KMS-11 (cell line): ENCODE results near the gene UBA5.

Source experiments
- H2AFZ ChIP-seq: fragments of 200-600 bp; sonication (generic); 2 replicates; pipeline ENCODE4 v1.6.1; 2016; ENCODE audit warnings: antibody characterized with exemption, mixed run types, low read depth
- H3K27ac ChIP-seq: fragments of 200-600 bp; sonication (generic); 2 replicates; pipeline ENCODE4 v1.6.1; 2016; ENCODE audit warnings: mild to moderate bottlenecking, mixed run types
- H3K27me3 ChIP-seq: fragments of 200-600 bp; sonication (generic); 2 replicates; pipeline ENCODE4 v1.6.1; 2017; ENCODE audit warnings: mild to moderate bottlenecking, low read depth, mixed run types, moderate library complexity; ENCODE audit not compliant: insufficient read depth
- H3K36me3 ChIP-seq: fragments of 200-600 bp; sonication (generic); 2 replicates; pipeline ENCODE4 v1.6.1; 2017; ENCODE audit warnings: mild to moderate bottlenecking, mixed run types; ENCODE audit not compliant: insufficient read depth
- H3K4me1 ChIP-seq: fragments of 200-600 bp; sonication (generic); 2 replicates; pipeline ENCODE4 v1.6.1; 2016; ENCODE audit warnings: mild to moderate bottlenecking, low read depth, mixed run types; ENCODE audit not compliant: poor library complexity, severe bottlenecking
- H3K4me2 ChIP-seq: fragments of 200-600 bp; sonication (generic); 2 replicates; pipeline ENCODE4 v1.7.0; 2016; ENCODE audit warnings: mild to moderate bottlenecking, mixed run types
- H3K4me3 ChIP-seq: fragments of 200-600 bp; sonication (generic); IDR thresholded peaks from 2 replicates; pipeline ENCODE4 v1.6.1; 2017; ENCODE audit warnings: low read depth, low read length, mixed read lengths; ENCODE audit not compliant: insufficient read depth
- H3K79me2 ChIP-seq: fragments of 200-600 bp; sonication (generic); 2 replicates; pipeline ENCODE4 v1.6.1; 2016; ENCODE audit warnings: low read depth, mixed run types; ENCODE audit not compliant: insufficient read depth
- H3K9ac ChIP-seq: fragments of 200-600 bp; sonication (generic); 2 replicates; pipeline ENCODE4 v1.6.1; 2016; ENCODE audit warnings: mild to moderate bottlenecking, mixed run types
- H4K20me1 ChIP-seq: fragments of 200-600 bp; sonication (generic); 2 replicates; pipeline ENCODE4 v1.6.1; 2016; ENCODE audit warnings: mild to moderate bottlenecking, mixed run types; ENCODE audit not compliant: insufficient read depth
- TF ChIP-seq, protein P1 (sequence below): fragments of 200-600 bp; sonication (generic); conservative IDR thresholded peaks from 2 replicates; pipeline ENCODE4 v1.6.1; 2017; ENCODE audit warnings: low read depth, mild to moderate bottlenecking, antibody characterized with exemption, low read length, moderate library complexity, mixed read lengths

Gene UBA5

DNA sequence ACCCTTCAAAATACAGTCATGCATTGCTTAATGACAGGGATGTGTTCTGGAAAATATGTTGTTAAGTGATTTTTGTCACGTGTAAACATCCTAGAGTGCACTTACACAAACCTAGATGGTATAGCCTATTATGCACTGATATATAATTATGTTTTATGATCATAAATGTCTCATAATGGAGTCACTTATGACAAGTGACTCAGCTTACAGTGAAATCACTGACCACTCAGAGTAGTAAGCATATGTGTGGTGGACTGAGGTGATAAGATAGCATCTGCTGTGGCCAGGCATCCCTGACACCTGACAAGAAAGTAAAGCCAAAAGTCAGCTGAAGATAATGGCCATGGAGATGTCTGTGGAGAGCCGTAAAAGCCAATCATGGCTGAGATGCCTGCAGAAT lies 5.9 kb upstream of the UBA5 start:
- H3K36me3 ChIP-seq, result no peaks in the 10 kb centered on the region

DNA sequence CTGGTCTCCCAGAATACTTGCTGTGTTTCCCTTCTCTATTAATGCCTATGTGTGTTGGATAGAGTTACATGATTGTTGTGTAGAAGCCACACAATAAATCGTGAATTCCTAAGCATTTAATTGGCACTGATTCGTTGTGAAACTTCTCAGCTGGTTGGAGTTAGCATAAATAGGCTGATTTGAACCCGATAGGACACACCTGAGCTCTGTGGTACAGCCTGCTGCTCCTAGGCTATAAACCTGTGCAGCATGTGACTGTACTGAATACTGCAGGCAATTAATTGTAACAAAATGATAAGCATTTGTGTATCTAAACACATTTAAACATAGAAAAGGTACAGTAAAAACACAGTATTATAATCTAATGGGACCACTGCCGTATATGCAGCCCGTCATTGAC lies 5.4 kb upstream of the UBA5 start:
- Histone ChIP-seq H3K79me2 (peaks cover 14% of the 10 kb centered on the region; the same call in 1 of the 2 replicates), H3K27me3 (no peaks in the 10 kb centered on the region), H3K27ac (no peak overlapping the region), H3K4me2 (no peak overlapping the region), H3K9ac (no peak overlapping the region), H3K36me3 (no peaks in the 10 kb centered on the region), H3K4me1 (peaks cover 27% of the 10 kb centered on the region), H4K20me1 (no peaks in the 10 kb centered on the region), H2AFZ (no peak overlapping the region), H3K4me3 (no peak overlapping the region)
- TF ChIP-seq, protein P1, sequence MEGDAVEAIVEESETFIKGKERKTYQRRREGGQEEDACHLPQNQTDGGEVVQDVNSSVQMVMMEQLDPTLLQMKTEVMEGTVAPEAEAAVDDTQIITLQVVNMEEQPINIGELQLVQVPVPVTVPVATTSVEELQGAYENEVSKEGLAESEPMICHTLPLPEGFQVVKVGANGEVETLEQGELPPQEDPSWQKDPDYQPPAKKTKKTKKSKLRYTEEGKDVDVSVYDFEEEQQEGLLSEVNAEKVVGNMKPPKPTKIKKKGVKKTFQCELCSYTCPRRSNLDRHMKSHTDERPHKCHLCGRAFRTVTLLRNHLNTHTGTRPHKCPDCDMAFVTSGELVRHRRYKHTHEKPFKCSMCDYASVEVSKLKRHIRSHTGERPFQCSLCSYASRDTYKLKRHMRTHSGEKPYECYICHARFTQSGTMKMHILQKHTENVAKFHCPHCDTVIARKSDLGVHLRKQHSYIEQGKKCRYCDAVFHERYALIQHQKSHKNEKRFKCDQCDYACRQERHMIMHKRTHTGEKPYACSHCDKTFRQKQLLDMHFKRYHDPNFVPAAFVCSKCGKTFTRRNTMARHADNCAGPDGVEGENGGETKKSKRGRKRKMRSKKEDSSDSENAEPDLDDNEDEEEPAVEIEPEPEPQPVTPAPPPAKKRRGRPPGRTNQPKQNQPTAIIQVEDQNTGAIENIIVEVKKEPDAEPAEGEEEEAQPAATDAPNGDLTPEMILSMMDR, result no peak

More for the DNA sequence above, 5.9 kb upstream of the UBA5 start:
- TF ChIP-seq, protein P1, result no peak
- Histone ChIP-seq H3K27ac (no peak overlapping the region), H3K4me2 (no peak overlapping the region), H3K79me2 (peaks cover 14% of the 10 kb centered on the region; the same call in 1 of the 2 replicates), H3K4me3 (no peak overlapping the region), H2AFZ (no peak overlapping the region), H3K9ac (no peak overlapping the region), H4K20me1 (no peaks in the 10 kb centered on the region), H3K27me3 (no peaks in the 10 kb centered on the region), H3K4me1 (peaks cover 27% of the 10 kb centered on the region)

DNA sequence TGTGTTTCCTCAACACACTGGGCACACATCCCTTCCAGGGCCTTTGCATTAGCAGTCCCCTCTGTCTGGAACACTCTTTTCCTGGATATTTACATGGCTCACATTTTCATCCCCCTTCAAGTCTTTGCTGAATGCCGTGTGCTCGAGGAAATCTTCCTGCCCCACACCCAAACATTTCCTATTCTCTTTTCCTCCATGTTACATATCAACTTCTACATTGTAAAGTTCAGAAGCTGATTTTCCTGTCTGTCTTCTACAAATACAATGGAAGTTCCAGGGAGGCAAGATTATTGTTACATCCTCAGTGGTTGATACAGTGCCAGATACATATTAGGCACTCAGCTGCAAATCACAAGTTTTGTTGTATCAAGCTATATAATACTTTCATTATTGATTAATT lies 4.7 kb upstream of the UBA5 start:
- peaks cover 17% of the 10 kb centered on the region; the same call in 1 of the 2 replicates for H3K79me2 ChIP-seq
- peaks cover 27% of the 10 kb centered on the region for H3K4me1 ChIP-seq
- no peaks in the 10 kb centered on the region for H4K20me1 ChIP-seq
- H3K9ac ChIP-seq, result no peak overlapping the region
- no peak overlapping the region for H2AFZ ChIP-seq
- no peak overlapping the region for H3K4me2 ChIP-seq
- TF ChIP-seq, protein P1, result no peak
- H3K27me3 ChIP-seq, result no peaks in the 10 kb centered on the region
- H3K27ac ChIP-seq, result no peak overlapping the region
- no peaks in the 10 kb centered on the region for H3K36me3 ChIP-seq
- no peak overlapping the region for H3K4me3 ChIP-seq

DNA sequence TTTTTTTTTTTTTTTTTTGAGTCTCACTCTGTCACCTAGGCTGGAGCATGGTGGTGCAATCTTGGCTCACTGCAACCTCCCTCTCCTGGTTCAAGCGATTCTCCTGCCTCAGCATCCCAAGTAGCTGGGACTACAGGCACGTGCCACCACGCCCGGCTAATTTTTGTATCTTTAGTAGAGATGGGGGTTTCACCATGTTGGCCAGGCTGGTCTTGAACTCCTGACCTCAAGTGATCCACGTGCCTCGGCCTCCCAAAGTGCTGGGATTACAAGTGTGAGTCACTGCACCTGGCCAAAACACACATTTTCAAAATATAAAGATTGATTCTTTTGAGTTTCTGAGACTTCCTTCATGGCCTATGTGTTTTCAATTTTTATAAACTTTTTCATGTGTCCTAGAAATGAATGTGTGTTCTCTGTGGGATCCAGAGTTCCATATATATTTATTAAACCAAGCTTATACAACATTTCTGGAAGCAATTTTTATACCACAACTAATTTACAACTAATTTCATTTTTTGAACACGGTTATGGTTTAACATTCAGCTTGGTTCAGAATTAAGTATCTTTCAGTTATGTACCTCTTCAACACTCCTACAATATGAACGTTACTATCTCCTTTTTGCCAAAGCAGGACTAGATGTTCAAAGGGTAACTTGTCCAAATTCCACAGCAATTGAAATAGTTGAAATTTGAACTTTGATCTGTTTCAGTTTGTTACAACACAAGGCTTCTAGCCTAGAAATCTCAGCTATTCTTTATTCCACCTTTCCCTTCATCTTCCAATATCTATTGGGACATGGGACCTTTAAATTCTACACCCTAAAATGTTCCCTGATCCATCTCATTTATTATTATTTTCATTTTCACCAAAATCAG lies 2.0 kb upstream of the UBA5 start:
- Histone ChIP-seq H3K4me3 (no peak overlapping the region), H3K27ac (no peak overlapping the region)

More for the DNA sequence above, 2.0 kb upstream of the UBA5 start:
- TF ChIP-seq, protein P1, result no peak
- no peaks in the 10 kb centered on the region for H3K36me3 ChIP-seq
- peaks cover 43% of the 10 kb centered on the region for H3K79me2 ChIP-seq
- peak overlapping the region; percentile 88 for H3K4me2 ChIP-seq
- H3K4me1 ChIP-seq, result peaks cover 35% of the 10 kb centered on the region
- 0 out of 2 replicates have a peak overlapping the region, but pooled peaks have one; percentile 96 for H3K9ac ChIP-seq
- H3K27me3 ChIP-seq, result no peaks in the 10 kb centered on the region
- 0 out of 2 replicates have a peak, but pooled peaks cover 8% of the 10 kb centered on the region for H4K20me1 ChIP-seq
- 0 out of 2 replicates have a peak overlapping the region, but pooled peaks have one; percentile 96 for H2AFZ ChIP-seq
